NCI-H2081 treated with DMSO at 0.1 percent for 48 hours (cell line): ENCODE data around the gene C1R.
"Not testable (repeated sequence)": the region's sequence is repeated elsewhere in the genome, so short reads cannot be mapped to it uniquely, and the experiment has no call there.

ENCODE experiments used
- DNase-seq: peaks from one replicate; lab custom pipeline; 2025; lab: John Stamatoyannopoulos, UW

Gene C1R

GRCh38 chr12:7068240-7068993 is 23.8 kb downstream of the C1R start:
- DNase-seq = no peak

GRCh38 chr12:7067096-7067495 is 25.1 kb downstream of the C1R start:
- DNase-seq = no peak

GRCh38 chr12:7066596-7066995 is 25.6 kb downstream of the C1R start:
- no peak for DNase-seq

- DNase-seq = no peak
Measured at GRCh38 chr12:7065073-7065623, 27.1 kb downstream of the C1R start.

GRCh38 chr12:7064516-7064915 is 27.7 kb downstream of the C1R start:
- no peak for DNase-seq

GRCh38 chr12:7061596-7061995 is 30.6 kb downstream of the C1R start:
- no peak for DNase-seq

GRCh38 chr12:7061138-7061537 is 31.1 kb downstream of the C1R start:
- no peak for DNase-seq

GRCh38 chr12:7060353-7060954 is 31.8 kb downstream of the C1R start, which contains the start of gene C1S:
TSS of gene C1S (plus strand) at chr12:7060718. CDS start at chr12:7061913, 1,195 bp downstream.
- DNase-seq = no peak

GRCh38 chr12:7059780-7060179 is 32.5 kb downstream of the C1R start:
- no peak for DNase-seq

GRCh38 chr12:7058850-7059395 is 33.3 kb downstream of the C1R start:
- no peak for DNase-seq

GRCh38 chr12:7058163-7058845 is 33.9 kb downstream of the C1R start:
- DNase-seq = no peak

GRCh38 chr12:7055736-7056135 is 36.5 kb downstream of the C1R start:
- not testable (repeated sequence) for DNase-seq

- DNase-seq = no peak
Measured at GRCh38 chr12:7054925-7055324, 37.3 kb downstream of the C1R start.

- not testable (repeated sequence) for DNase-seq
Measured at GRCh38 chr12:7049973-7050372, 42.3 kb downstream of the C1R start.

GRCh38 chr12:7049445-7049951 is 42.7 kb downstream of the C1R start:
- not testable (repeated sequence) for DNase-seq

GRCh38 chr12:7047306-7047705 is 44.9 kb downstream of the C1R start:
- DNase-seq = no peak

GRCh38 chr12:7046383-7047105 is 45.7 kb downstream of the C1R start:
- no peak for DNase-seq

- no peak for DNase-seq
Measured at GRCh38 chr12:7045913-7046312, 46.3 kb downstream of the C1R start.

GRCh38 chr12:7042842-7043241 is 49.4 kb downstream of the C1R start:
- DNase-seq = no peak

- no peak for DNase-seq
Measured at GRCh38 chr12:7039403-7039802, 52.8 kb downstream of the C1R start.

GRCh38 chr12:7038591-7038990 is 53.7 kb downstream of the C1R start:
- no peak for DNase-seq

GRCh38 chr12:7037411-7037810 is 54.8 kb downstream of the C1R start:
- not testable (repeated sequence) for DNase-seq
